ENCODE results near the gene SPOCD1.

GRCh38 chr1:31843506-31843905 is 27.7 kb upstream of the SPOCD1 start:
- TF ChIP-seq EZH2 (IDR thresholded peaks at IDR 0.05; ENCODE audit: insufficient read depth, low read length), result no peak
- no peak for TF ChIP-seq CTCF (IDR thresholded peaks at IDR 0.05; ENCODE audit: insufficient read depth, low read depth, low read length)
